GM18861 (cell line): ENCODE data around the gene EPSTI1.
"Not testable (repeated sequence)": the region's sequence is repeated elsewhere in the genome, so short reads cannot be mapped to it uniquely, and the experiment has no call there.

Experiments
- ATAC-seq: cut with Tn5 transposase; IDR thresholded peaks from one replicate; pipeline ENCODE4 v1.9.1; 2021; ENCODE audit not compliant: unreplicated experiment

EPSTI1 gene

DNA sequence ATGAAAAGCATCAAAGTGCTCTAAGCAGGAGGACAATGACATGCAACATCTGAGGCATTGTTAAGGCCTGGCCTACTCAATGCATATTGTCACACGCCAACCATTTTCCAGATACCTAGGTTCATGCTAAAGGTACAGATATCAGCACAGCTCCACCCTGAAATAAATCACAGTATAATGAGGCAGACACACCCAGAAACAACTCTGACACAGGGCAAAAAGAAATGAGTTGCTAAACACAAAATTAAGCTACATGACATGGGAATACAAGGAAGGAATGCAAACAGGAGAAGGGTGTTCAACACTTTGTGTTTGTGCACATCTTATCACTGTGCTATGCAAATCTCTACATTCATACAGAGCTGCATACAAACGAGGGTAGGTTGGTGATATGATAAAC lies 86.5 kb downstream of the EPSTI1 start:
- ATAC-seq: no peak

DNA sequence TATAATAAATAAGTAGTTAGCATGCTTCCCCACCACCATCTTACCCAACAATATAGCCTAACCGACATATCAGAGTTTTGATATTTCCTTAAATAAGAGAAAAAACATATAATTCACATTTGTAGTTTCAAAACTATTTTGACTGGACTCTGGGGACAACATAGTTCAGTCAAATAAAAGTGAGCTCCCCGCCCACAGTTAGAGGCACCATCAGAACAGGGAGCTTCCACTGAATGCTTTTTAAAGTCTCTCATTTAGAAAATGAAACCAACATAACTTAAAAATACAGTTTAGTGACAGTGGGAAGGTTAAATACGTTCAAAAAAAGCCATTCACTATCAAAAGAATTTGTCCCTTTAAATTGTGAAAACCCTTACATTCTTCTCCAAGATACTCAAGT lies 92.8 kb downstream of the EPSTI1 start:
- ATAC-seq: peak; percentile 69

DNA sequence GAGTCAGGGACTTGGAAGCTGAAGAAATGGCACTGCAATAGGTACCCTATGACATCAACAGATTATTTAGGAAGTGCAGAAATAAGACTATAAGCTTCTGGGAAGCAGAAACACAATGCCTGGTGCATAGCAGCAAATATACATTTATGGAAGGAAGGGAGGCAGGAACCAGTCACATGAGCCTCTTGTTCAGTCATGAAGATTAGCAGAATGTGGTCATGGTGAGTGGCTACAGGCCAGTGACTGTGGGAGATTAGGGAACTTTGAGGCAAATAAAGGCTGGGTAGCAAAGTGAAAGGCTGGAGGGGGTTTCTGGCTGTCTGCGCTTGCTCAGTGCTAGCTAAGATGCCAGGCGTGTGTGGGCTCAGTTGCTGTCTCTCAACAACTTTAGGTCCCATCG lies 96.3 kb downstream of the EPSTI1 start:
- no peak for ATAC-seq

DNA sequence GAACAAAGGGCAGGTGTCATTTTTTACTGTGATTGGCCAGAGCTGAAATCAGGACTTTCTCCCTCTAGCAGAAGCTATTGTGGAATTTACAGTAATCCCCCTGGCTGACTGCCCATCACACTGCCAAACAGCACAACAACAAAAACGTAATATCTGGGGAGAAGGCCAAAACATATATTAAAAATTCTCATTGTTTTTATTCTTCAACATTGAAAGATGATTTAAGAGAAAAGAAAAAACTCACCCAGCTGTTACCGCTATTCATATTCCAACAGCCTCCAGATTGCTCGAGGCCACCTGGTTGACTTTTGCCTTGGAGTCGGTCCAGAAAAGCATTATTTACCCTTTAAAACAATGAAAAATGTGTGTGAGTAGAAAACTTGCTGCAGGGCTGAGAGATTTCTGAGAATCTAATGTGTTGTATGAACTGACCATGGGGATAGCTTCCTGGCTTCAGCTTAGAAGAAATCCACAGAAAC lies 97.2 kb downstream of the EPSTI1 start:
- no peak for ATAC-seq

DNA sequence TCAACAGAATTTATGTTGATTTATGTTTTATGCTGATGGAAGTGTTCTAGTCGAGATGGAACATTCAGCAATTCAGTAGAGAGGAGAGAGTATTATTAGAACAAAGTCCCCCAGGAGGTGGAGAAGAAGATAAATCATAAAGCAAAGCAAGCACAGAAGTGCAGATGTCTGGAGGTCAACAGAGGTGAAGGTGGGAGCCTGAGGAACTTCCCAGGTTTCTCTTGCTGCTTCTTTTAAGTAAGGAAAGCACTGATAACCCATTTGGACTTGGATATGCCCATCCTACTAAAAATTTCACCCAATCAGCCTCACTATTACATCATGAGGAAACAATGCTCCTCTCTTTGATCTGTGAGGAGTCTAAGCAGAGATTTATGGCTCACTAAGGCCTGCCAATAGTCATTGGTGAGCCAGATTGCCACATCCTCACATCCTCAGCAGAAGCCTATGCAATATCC lies 98.8 kb downstream of the EPSTI1 start:
- ATAC-seq: no peak

DNA sequence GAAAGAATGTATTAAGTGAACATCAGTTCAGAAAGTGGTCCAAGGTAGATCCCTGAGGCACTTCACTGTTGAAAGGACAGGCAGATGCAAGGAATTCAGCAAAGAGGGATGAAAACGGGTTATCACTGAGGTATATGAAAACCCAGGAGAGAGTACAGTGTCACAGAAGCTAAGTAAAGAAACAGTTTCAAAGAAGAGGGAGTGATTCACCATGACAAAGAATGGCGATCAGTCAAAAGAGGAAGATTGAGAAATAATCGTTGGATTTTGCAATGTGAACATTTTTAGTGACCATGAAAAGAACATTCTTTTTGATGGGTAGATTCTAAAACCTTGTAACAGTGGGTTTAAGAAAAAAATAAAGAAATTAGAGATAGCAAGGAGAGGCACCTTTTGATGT lies 99.3 kb downstream of the EPSTI1 start:
- no peak for ATAC-seq

DNA sequence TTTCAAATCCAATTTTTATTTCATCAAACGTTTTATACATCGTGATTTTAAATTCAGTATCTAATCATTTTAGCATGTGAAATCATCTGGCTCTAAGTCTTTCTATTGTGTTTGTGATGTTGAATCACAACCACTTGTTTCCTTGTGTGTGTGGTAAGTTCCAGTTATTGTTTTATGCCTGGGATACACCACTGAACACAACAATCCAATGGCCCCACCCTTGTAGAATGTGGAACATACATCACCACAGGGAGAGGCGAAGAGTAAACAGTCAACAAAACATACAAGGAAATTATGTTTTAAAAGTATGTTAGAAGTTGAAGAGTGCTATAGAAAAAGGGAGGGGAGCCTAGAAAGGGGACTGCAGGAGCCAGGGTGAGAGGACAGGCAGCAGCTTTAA lies 100.5 kb downstream of the EPSTI1 start:
- ATAC-seq: no peak

DNA sequence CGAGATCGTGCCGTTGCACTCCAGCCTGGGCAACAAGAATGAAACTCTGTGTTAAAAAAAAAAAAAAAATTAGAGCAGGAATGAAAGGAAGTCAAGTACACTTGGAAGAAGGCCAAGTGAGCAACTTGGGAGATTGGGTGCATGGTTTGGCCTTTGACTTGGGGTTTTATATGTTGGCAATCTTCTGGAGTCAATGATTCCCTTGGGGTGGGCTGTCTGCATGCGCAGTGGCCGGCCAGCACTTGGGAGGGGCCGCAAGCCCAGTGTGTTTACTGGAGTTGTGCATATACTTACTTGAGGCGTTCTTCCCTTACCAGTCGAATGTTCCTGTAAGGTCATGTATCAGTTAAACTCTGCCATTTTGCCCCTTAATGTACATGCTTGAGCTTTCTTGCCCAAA lies 106.7 kb downstream of the EPSTI1 start:
- no peak for ATAC-seq

DNA sequence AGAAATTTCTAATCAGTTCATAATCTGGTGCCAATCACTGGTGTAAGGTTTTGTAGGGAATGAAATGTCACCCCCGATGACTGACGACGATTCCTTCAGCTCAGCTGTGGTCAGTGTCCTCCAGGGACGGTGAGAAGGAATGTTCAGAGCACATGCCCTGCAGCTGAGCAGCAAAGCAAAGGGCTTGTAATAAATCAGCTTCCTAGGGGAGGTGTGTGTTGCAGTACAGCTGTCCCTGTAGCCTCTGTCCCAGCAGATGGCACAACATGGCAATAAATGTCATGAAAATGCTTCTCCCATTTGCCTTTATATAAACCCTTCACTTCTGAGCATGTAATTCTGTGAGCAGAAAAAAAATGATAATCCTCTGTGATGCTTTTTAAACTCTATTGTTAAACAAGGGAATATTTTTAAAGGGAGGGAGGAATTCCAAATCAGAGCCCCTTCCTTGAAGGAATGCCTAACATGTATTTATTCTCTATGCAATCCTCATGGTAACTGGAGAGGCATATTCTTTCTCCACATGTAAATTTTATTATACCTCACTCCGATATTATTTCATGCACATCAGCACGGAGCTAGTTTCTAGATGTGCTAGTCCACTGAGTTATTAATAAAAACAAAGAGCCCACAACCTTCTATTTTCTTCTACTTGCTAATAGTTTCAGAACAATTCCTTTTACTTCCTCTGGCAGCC lies 108.1 kb downstream of the EPSTI1 start:
- ATAC-seq: no peak

DNA sequence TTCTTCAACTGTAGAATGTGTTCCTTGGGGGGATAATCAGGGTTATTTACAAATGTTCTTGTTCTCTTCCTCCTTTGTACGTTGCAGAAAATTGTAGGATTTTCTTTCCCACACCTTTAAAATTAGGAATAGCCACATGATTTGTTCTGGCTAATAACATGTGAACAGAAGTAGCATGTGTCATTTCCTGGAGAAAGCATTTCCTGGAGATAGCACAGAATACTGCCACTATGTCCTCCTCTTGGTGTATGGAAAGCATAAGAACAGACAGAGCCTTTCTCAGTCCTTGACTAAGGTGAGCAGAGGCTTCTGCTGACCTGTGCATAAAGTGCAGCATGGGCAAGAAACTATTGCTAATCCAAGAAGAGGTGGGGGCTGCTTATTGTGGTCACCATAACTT lies 108.9 kb downstream of the EPSTI1 start:
- no peak for ATAC-seq

DNA sequence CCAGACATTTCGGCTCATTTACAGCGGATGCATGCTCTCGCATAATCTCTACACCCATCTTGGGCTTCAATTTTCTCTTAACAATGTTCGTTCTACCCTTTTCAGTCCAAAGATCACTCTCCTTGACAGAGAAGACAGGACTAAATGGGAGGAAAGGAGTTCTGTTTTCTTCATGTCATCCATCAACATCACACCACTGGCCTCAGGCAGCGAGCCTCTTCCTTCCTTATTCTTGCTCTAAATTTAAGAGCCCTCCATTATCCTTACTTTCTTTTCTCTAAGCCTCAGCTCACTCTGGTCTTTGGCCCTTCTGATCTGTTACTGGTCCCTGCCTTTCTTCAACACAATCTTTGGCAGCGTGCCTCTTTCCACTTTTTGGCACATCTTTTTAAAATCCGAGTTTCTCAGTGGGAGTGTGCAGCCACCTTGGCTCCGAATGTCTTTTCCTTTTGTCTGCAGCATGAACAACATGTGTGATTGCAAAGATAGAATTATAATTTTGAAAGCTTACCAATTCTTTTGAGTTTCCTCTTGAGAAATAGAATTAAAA lies 111.9 kb downstream of the EPSTI1 start:
- ATAC-seq: no peak

DNA sequence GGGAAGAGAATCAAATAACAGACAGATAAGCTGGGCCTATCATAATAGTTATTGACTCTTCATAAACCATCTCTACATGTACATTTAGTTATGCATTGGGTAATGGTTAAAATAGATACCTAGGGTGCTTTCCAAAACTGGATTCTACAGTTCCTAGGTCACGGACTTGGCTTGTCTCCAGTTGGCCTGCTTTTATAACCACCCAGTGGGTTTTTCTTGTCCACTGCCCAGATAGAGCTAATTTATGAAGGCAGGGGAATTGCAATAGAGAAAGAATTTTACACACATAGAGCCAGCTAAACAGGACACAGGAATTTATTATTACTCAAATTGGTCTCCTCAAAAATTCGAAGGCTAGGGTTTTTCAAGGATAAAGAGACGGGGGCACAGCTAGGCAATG lies 113.3 kb downstream of the EPSTI1 start:
- ATAC-seq: no peak

DNA sequence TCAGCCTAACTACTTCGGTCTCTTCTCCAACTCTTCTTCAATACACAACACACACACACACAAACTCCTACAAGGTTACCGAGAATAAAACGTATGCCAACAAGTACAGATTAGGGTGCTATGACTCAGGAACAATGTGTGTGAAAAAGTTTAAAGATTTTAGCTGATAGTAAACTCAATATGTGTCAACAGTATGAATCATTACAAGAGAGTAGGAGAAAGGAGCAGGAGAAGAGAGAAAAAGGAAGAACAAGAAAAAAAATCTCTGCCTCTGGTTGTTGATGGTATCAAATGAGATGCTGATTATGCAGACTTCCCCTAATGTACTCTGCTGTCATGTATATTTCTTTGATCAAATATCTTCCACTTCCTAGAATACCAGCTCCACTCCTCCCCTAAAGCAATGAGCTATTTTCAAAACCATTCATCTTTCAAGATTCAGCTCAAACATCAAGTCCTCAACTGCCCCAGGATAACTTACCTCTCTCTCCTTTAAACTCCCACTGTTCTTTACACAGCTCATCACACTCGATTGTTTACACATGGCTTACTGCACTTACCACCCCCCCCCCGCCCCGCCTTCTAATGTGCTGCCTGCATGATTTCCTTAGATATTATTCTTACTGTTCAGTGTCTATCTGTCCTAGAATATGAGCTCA lies 115.0 kb downstream of the EPSTI1 start:
- ATAC-seq: no peak

DNA sequence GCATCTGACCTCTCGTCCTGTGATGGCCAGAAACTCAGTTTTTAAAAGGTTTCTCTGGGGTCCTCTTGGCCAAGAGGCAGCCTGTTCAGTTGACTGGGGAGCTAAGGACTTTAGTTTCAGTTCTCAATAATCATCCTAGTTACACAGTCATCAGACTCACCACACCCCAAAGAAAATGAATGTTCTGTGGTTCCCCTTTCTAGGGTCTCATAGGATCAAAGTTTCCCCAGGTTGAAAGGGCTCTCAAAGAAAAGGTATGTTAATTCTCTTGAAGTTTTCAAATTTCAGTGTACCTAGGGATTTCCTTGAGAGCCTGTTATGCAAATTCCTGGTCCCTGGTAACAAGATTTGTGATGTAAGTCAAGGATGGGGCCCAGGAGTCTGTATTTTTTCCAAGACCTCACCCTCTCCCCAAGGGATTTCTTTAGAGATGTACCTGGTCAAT lies 115.7 kb downstream of the EPSTI1 start:
- peak; percentile 93 for ATAC-seq

DNA sequence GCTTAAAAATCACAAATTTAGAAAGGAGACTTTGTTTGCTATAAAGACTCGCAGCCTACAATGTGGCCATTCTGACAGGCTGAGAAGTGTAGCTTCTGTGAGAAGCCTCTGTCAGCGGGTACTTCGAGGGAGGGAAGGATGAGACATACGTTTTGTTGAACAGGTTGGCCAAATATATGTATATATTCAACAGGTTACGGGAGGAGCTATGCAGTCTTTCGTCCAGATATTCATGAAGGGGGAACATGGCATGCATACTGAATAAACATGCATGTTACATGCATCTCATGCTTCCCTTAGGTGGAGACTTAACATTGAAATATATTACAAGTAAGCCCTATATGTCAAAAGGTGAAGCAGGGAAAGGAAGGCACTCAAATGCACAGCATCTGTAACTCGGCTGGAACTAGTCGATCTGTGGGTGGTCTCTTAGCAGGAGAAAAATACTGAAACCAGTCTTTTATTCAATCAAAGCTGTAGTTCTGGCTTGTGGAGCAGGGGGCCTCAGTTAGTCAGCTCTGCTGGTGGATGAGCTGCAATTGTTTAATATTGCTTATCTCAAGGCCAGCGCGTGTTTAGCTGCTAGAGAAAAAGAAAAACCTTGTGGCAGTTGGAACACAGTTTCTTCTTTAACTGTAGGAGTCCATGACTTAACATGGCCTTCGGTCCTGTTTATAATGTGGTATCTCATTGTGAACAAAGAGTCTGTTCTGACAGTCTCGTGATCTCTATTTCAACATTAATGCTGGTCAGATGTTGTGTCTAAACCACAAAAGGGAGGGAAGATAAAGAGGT lies 116.4 kb downstream of the EPSTI1 start:
- peak; percentile 2 for ATAC-seq

DNA sequence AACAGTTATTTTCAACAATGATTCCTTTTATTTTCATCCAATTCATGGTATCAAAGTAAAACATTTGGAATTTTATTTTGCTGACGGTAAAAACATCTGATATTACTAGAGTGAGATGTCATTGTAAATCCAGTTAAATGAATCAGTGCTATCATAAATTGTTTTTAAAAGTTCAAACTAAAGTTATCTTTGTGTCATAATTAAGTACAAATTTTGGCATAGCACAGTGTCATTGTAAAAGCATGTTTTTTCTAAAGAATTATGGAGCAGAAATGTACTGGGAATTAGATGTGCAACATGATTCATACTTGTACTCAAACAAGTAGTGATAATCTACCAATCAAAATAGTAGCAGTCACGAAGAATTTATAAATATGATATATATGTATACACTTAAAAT lies 117.8 kb downstream of the EPSTI1 start:
- no peak for ATAC-seq

DNA sequence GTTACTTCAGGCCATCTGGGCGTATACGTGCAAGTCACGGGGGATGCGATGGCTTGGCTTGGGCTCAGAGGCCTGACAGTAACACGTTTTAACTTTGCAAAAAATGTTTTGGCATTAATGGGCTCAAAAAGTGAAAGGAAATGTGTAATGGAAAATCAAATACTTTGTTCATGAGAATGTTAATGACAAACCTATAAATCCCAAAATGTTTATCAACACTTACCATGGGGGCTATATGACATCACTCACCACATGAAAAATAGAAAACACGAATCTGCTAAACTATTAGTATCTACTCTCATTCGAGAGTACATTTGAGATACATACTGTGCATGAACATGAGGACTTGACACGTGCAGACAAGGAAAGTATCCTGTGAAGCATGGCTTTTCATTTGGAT lies 119.0 kb downstream of the EPSTI1 start:
- no peak for ATAC-seq

DNA sequence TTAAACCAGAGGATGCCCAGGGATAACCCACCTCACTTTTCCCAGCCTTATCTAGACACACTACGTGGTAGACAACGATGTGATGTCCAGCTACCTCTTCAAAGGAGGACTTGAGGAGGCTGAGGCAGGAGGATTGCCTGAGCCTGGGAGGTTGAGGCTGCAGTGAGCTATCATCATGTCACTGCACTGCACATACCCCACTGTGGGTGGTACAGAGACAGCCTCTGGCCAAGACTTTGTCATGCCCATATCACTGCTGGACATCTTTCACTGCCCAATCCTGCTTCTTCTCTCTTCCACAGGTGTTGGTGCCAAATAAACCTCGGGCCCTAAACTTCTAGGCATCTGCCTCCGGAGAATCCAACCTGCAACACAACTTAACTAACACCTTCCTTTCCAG lies 124.8 kb downstream of the EPSTI1 start:
- ATAC-seq: no peak

DNA sequence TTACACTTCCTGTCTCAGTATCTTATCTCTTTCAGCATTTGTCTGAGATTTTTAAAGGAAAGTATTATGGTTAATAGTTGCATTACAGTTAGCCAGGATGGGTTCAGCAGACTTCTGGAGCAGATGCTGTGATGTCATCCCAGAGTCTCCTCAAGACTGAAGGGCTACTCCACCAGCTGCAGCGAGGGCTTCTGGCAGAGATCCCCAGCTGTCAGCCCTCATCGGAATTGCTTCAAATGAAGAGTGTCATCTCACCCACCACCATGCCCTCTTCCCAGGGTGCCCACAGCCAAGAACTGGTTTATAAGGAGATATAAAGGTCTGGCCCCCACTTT lies 126.3 kb downstream of the EPSTI1 start:
- ATAC-seq: no peak

DNA sequence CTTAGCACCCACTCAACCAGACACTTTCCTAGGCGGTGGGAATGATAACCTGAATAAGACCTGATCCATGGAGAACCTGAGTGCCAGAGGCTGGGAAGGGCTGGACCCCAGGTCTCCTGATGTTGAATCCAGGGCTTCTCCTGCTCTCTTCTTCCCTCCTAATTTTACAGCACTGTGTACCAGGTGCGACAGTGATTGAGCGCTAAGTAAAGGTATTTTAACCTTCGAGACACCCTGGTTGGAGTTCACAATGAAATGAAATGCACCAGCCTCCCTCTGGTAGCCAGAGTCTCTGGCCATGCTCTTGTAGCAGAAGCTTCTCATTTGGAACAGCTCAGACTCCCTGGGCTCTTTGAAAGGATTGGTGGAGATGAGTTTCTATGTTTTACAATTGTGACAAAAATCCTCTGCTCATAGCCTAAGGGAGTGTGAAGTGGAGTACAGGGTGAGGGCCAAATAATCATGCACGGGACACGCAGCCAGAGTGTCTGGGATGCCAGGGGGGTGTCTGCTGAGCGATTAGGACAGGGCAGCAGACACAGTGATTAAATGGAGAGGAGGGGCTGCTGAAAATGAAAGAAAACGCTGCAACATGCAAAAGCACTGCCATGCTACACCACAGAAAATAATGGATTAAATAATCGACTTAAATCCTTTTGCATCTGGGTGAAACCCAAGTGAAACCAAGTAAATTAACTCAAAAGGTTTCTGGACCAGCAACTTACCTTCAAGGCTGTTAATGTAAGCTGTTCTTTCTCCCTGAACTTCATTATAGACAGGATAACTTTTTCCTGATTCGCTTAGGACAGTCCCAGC lies 126.9 kb downstream of the EPSTI1 start:
- no peak for ATAC-seq

DNA sequence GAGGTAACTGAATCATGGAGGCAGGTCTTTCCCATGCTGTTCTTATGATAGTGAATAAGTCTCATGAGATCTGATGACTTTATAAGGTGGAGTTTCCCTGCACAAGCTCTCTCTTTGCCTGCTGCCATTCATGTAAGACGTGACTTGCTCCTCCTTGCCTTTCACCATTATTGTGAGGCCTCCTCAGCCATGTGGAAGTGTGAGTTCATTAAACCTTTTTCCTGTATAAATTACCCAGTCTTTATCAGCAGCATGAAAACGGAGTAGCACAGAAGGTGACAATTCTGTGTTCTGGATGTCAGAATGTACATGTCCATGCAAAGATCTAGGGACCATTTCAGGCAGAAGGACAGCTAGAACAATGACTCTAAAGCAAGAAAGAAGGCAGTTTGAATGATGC lies 129.7 kb downstream of the EPSTI1 start:
- ATAC-seq: not testable (repeated sequence)
